GM13977 (cell line): Measurements from ENCODE around the gene TIGD1.

Experiments used
- DNase-seq: peaks from one replicate; pipeline ENCODE4 v3.0.0; 2012; ENCODE audit warnings: low spot score
- in situ Hi-C: fragments of 300-500 bp; cut with MboI; formaldehyde crosslinking; loops from one replicate; pipeline ENCODE4 v1.12.0; 2022; ENCODE audit warnings: low sequenced_read_pairs, low pct_unique_long_range_greater_than_20kb, mixed read lengths, inconsistent platforms; ENCODE audit not compliant: unreplicated experiment
- TF ChIP-seq, protein P1 (sequence below): IDR thresholded peaks from 2 replicates; pipeline ENCODE4 v1.5.1; 2012; ENCODE audit warnings: mild to moderate bottlenecking, control low read depth; ENCODE audit not compliant: insufficient read depth; ENCODE audit errors: extremely low read depth, missing control alignments

TIGD1 gene

DNA sequence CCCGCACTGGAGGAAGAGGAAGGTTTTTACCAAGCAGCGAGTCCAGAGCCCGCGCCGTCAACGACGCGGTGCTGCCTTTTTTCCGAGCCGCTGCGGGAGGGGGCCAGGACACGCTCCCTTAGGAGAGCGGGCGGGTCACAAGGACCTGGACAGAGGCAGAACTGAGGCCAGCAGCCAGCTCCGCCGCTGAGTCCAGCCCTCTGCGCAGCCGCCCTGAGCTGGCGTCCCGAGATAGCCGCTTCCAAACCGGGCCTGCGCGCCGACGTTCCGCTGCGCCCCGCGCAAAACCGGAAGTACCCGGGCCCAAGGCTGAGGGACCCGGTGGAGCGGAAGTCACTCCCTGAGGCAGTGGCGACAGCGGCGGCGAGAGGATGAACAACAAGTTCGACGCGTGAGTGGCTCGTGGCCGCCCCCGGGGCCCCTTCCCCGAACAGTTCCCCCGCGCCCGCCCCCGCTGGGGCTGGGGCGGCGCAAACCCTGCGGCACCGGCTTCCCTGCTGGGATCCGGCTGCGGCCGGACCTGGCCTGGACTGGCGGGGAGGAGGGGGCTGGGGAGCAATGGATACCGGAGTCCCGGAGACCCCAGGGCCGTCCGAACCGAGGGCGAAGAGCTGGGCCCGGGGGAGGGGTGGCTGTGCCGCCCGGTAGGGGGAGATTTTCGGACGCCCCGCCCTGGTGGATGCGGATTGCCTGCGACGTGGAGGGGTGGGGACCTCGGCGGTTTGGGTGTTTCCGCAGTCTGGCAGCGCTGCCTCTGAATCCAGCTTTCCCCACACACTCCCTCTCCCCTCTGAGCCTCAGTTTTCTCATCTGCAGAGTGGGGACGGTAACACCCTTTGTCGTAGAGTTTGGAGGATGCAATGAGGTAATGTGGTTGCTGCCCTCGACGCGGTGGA lies at the start of gene TIGD1, which contains the start of gene EIF4E2:
TSS of gene TIGD1 (minus strand) at position 204 of the 896 bp plus-strand sequence. CDS start 675 bp downstream, outside the sequence.
TSS of gene EIF4E2 (plus strand) at position 336 of the 896 bp plus-strand sequence. CDS start at position 372, 36 bp downstream.
- peak; percentile 99 for DNase-seq
- in situ Hi-C loops = no loop called here
- TF ChIP-seq, protein P1, sequence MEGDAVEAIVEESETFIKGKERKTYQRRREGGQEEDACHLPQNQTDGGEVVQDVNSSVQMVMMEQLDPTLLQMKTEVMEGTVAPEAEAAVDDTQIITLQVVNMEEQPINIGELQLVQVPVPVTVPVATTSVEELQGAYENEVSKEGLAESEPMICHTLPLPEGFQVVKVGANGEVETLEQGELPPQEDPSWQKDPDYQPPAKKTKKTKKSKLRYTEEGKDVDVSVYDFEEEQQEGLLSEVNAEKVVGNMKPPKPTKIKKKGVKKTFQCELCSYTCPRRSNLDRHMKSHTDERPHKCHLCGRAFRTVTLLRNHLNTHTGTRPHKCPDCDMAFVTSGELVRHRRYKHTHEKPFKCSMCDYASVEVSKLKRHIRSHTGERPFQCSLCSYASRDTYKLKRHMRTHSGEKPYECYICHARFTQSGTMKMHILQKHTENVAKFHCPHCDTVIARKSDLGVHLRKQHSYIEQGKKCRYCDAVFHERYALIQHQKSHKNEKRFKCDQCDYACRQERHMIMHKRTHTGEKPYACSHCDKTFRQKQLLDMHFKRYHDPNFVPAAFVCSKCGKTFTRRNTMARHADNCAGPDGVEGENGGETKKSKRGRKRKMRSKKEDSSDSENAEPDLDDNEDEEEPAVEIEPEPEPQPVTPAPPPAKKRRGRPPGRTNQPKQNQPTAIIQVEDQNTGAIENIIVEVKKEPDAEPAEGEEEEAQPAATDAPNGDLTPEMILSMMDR = peak; percentile 28

DNA sequence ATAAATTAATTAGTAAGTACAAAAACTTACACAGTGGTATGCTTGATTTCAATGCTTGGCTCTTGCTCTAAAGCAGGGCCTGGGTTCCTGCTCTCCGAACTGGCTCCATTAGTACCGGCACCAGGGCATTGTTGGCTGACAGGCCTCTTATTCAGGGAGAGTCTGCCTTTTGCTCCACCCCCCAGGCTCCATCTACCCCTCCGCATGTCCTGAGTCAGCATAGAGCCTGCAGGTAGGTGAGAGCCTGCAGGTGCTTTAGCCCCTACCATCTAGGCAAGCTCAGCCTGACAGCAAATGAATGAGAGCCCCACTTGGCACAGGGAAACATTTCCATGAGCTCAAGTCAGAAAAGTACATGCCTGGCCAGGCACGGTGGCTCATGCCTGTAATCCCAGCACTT lies 47.9 kb upstream of the TIGD1 start:
- no peak for DNase-seq
- TF ChIP-seq, protein P1 = no peak
- in situ Hi-C loops = no loop called here

DNA sequence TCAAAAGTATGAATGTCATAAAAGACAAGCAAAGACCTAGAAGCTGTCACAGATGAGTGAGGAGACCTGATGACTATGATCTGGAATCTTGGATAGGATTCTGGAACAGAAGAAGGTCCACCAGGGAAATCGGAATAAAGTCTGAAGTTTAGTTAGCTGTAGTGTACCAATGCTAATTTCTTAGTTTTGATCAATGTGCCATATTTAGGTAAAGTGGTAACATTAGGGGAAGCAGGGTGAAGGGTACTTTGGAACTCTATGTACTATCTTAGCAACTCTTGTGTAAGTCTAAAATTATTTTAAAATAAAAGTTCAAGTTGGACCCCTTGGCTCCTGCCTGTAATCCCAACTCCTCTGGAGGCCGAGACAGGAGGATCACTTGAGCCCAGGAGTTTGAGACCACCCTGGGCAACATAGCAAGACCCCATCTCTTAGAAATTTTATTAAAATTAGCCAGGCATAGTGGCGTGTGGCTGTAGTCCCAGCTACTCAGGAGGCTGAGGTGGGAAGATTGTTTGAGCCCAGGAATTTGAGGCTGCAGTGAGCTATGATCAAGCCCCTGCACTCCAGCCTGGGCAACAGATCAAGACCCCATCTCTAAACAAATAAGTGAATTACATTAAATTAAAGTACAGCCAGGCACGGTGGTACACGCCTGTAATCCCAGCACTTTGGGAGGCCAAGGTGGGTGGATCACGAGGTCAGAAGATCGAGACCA lies 47.2 kb upstream of the TIGD1 start:
- in situ Hi-C loops = no loop called here
- TF ChIP-seq, protein P1 = no peak

DNA sequence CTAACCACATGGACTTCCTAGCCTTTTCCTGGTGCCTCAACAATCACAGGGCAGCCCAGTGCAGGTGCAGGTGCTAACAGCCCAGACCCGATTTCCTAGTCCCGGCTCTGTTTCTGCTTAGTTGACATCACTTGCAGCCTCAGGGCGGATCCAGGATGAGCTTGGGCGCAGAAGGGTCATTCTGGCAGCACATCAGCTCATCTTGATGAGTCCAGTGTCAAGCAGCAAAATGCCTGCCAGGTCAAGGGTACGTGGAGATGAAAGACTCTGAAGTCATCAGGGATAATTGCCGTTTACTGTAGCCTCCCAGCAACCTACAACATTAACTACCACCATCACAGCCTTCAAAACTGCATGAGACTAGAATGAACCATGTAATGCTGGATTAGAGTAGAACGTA lies 43.6 kb upstream of the TIGD1 start:
- TF ChIP-seq, protein P1 = no peak
- in situ Hi-C loops = no loop called here
- no peak for DNase-seq

More for the DNA sequence above, 47.2 kb upstream of the TIGD1 start:
- no peak for DNase-seq

DNA sequence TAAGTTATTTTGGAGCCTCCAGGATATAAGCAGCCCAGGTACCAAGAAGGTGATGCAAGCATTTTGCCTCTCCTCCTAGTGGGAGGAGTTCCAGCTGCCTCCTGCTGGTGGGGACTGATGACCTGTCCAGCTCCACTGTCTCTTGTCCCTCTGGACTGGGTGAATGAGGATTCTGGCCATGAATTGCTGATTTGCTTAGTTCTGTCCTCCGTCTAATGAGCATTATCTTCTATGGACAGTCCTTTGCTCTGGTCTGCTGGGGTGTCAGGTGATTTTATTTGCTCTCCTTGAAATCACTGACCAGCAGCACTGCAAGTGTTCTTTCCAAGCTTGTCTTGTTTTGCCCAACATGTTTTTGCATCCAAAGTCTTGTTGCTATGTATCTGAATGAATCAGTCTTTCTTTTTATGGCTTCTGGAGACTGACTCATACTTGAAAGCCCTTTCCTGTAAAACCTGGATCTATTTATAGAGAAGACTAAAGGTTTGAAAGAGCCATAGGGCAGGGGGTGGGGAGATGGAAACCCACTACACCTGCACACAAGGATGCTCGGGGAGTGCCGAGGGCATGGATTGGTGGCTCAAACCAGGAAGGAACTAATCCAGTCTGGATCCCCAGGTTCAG lies 42.5 kb upstream of the TIGD1 start:
- TF ChIP-seq, protein P1 = no peak
- in situ Hi-C loops = no loop called here
- DNase-seq = no peak
